H9 (cell line): ENCODE data around the gene BCAS4. TPM values are rescaled to one million over a fixed set of nuclear protein-coding genes. Genes with fewer than 3 reads are reported as not detected.

Experiments used
- DNase-seq: peaks from one replicate; pipeline ENCODE4 v3.0.0-alpha.2; 2017
- H2AFZ ChIP-seq: one replicate; pipeline ENCODE4 v1.6.1; 2013; ENCODE audit warnings: mild to moderate bottlenecking, low read length, control low read depth, moderate library complexity
- H2AK5ac ChIP-seq: 2 replicates; pipeline ENCODE4 v1.6.1; 2013; ENCODE audit warnings: low read length, control low read depth, mixed read lengths; ENCODE audit not compliant: insufficient read length
- H2BK120ac ChIP-seq: one replicate; pipeline ENCODE4 v1.6.1; 2013; ENCODE audit warnings: low read depth, mild to moderate bottlenecking, low read length, control low read depth, inconsistent platforms; ENCODE audit not compliant: poor library complexity, severe bottlenecking
- H2BK12ac ChIP-seq: 2 replicates; pipeline ENCODE4 v1.6.1; 2013; ENCODE audit warnings: low read length, control low read depth, mixed read lengths, low read depth; ENCODE audit not compliant: insufficient read length
- H2BK15ac ChIP-seq: 2 replicates; pipeline ENCODE4 v1.6.1; 2013; ENCODE audit warnings: low read depth, low read length, control low read depth
- H2BK20ac ChIP-seq: one replicate; pipeline ENCODE4 v1.6.1; 2013; ENCODE audit warnings: low read depth, mild to moderate bottlenecking, low read length, control low read depth, inconsistent platforms; ENCODE audit not compliant: poor library complexity, severe bottlenecking
- H2BK5ac ChIP-seq: 2 replicates; pipeline ENCODE4 v1.6.1; 2013; ENCODE audit warnings: low read length, control low read depth, mixed read lengths; ENCODE audit not compliant: insufficient read length
- H3K14ac ChIP-seq: 2 replicates; pipeline ENCODE4 v1.6.1; 2013; ENCODE audit warnings: low read length, control low read depth; ENCODE audit not compliant: insufficient read depth
- H3K18ac ChIP-seq: 2 replicates; pipeline ENCODE4 v1.6.1; 2013; ENCODE audit warnings: low read depth, mild to moderate bottlenecking, mixed read lengths, low read length, control low read depth; ENCODE audit not compliant: insufficient read length
- H3K23ac ChIP-seq: 2 replicates; pipeline ENCODE4 v1.6.1; 2013; ENCODE audit warnings: low read length, control low read depth, mixed read lengths, low read depth; ENCODE audit not compliant: insufficient read length
- H3K23me2 ChIP-seq: 2 replicates; pipeline ENCODE4 v1.6.1; 2013; ENCODE audit warnings: low read depth, mild to moderate bottlenecking, mixed read lengths, low read length, control low read depth; ENCODE audit not compliant: insufficient read length, poor library complexity, severe bottlenecking
- H3K27ac ChIP-seq: 2 replicates; pipeline ENCODE4 v1.5.1; 2013; ENCODE audit warnings: low read length, control low read depth, mixed read lengths, low read depth; ENCODE audit not compliant: insufficient read length
- H3K27me3 ChIP-seq: 2 replicates; pipeline ENCODE4 v1.6.1; 2013; ENCODE audit warnings: low read length, control low read depth, inconsistent platforms; ENCODE audit not compliant: insufficient read depth
- H3K4ac ChIP-seq: 2 replicates; pipeline ENCODE4 v1.6.1; 2013; ENCODE audit warnings: low read depth, mild to moderate bottlenecking, control low read depth, inconsistent platforms, low read length, moderate library complexity
- H3K4me1 ChIP-seq: 2 replicates; pipeline ENCODE4 v1.6.1; 2013; ENCODE audit warnings: low read length, control low read depth, inconsistent platforms; ENCODE audit not compliant: insufficient read depth
- H3K4me2 ChIP-seq: 2 replicates; pipeline ENCODE4 v1.6.1; 2013; ENCODE audit warnings: low read length, control low read depth, mixed read lengths; ENCODE audit not compliant: insufficient read length, insufficient read depth
- H3K56ac ChIP-seq: 2 replicates; pipeline ENCODE4 v1.6.1; 2013; ENCODE audit warnings: low read depth, mild to moderate bottlenecking, mixed read lengths, low read length, control low read depth; ENCODE audit not compliant: insufficient read length
- H3K79me1 ChIP-seq: 2 replicates; pipeline ENCODE4 v1.6.1; 2013; ENCODE audit warnings: low read depth, mild to moderate bottlenecking, moderate library complexity, low read length, control low read depth, inconsistent platforms; ENCODE audit not compliant: insufficient read depth, poor library complexity, severe bottlenecking
- H3K79me2 ChIP-seq: 2 replicates; pipeline ENCODE4 v1.6.1; 2013; ENCODE audit warnings: low read length, control low read depth, inconsistent platforms; ENCODE audit not compliant: insufficient read depth
- H3K9ac ChIP-seq: 2 replicates; pipeline ENCODE4 v1.6.1; 2013; ENCODE audit warnings: low read length, control low read depth, mixed read lengths; ENCODE audit not compliant: insufficient read length; ENCODE audit errors: extremely low read depth
- H3K9me3 ChIP-seq: one replicate; pipeline ENCODE4 v1.6.1; 2013; ENCODE audit warnings: low read depth, low read length, inconsistent platforms; ENCODE audit not compliant: control insufficient read depth
- H3T11ph ChIP-seq: one replicate; pipeline ENCODE4 v1.6.1; 2013; ENCODE audit warnings: mild to moderate bottlenecking, low read length, control low read depth, inconsistent platforms
- H4K20me1 ChIP-seq: one replicate; pipeline ENCODE4 v1.6.1; 2013; ENCODE audit not compliant: control insufficient read depth, insufficient read length, insufficient read depth
- H4K5ac ChIP-seq: 2 replicates; pipeline ENCODE4 v1.6.1; 2013; ENCODE audit warnings: low read depth, mild to moderate bottlenecking, mixed read lengths, low read length, control low read depth; ENCODE audit not compliant: insufficient read length
- H4K8ac ChIP-seq: replicated peaks from 2 replicates; pipeline ENCODE4 v1.6.1; 2013; ENCODE audit warnings: low read length, control low read depth, mixed read lengths, low read depth; ENCODE audit not compliant: insufficient read length
- H4K91ac ChIP-seq: 2 replicates; pipeline ENCODE4 v1.6.1; 2013; ENCODE audit warnings: low read depth, mild to moderate bottlenecking, moderate library complexity, mixed read lengths, low read length, control low read depth; ENCODE audit not compliant: insufficient read length
- H3K27ac Mint-ChIP-seq, 3 experiments: 2 replicates in 2 of 3; 3 replicates in 1 of 3; pipeline ENCODE4 v1.8.0; 2020 to 2021; ENCODE audit warnings: mixed read lengths in 3 of 3, mild to moderate bottlenecking in 1 of 3, moderate library complexity in 1 of 3
- H3K27me3 Mint-ChIP-seq: 2 replicates; pipeline ENCODE4 v1.8.0; 2021; ENCODE audit warnings: low read depth, mild to moderate bottlenecking, moderate library complexity, mixed read lengths
- H3K36me3 Mint-ChIP-seq, 3 experiments: 2 replicates in 2 of 3; 3 replicates in 1 of 3; pipeline ENCODE4 v1.8.0; 2020 to 2021; ENCODE audit warnings: low read depth in 3 of 3, mixed read lengths in 3 of 3; ENCODE audit not compliant: insufficient read depth in 1 of 3
- H3K4me1 Mint-ChIP-seq, 2 experiments: 2 replicates each; pipeline ENCODE4 v1.8.0; 2020; ENCODE audit warnings: mixed read lengths in 2 of 2
- H3K4me3 Mint-ChIP-seq, 2 experiments: 2 replicates in 1 of 2; 3 replicates in 1 of 2; pipeline ENCODE4 v1.8.0; 2020 to 2021; ENCODE audit warnings: mild to moderate bottlenecking in 2 of 2, mixed read lengths in 2 of 2, moderate library complexity in 1 of 2
- H3K9me3 Mint-ChIP-seq, 2 experiments: 2 replicates in 1 of 2; 3 replicates in 1 of 2; pipeline ENCODE4 v1.8.0; 2020; ENCODE audit warnings: mild to moderate bottlenecking in 2 of 2, mixed read lengths in 2 of 2, moderate library complexity in 1 of 2
- CTCF ChIP-seq: fragments of 200-600 bp; sonication (generic); conservative IDR thresholded peaks from 3 replicates; pipeline ENCODE4 v1.8.0; 2021; ENCODE audit warnings: antibody characterized with exemption, mild to moderate bottlenecking
- WGBS: extraction: QIAGEN DNeasy Blood & Tissue Kit; methylation state at CpG from one replicate; pipeline ENCODE4 v1.1.7; 2013; ENCODE audit warnings: missing lambda C conversion rate, low lambda C conversion rate, mixed read lengths; ENCODE audit not compliant: insufficient read length; ENCODE audit errors: extremely low coverage; 5-methylcytosine and 5-hydroxymethylcytosine counted together
- total RNA-seq: library from RNA; stranded (reverse); gene quantifications from 2 replicates; pipeline ENCODE4 v1.2.1, GENCODE V29; 2021

The BCAS4 gene
- total RNA-seq, 1 experiment from 2014 or later: 16.9 TPM

- no peak overlapping the region for H3K23ac ChIP-seq
- H4K8ac ChIP-seq: no peak overlapping the region
- no peak overlapping the region for H2BK12ac ChIP-seq
- no peak overlapping the region for H2AK5ac ChIP-seq
- no peak overlapping the region for H3K56ac ChIP-seq
- H2AFZ ChIP-seq: no peak overlapping the region
- H3K9me3 Mint-ChIP-seq: peaks cover 7 to 12% of the 10 kb centered on the region in 2 experiments; a peak in 4 of 5 replicates
- H3K27me3 Mint-ChIP-seq: peaks cover 3% of the 10 kb centered on the region; the same call in 1 of the 2 replicates
- H3K4me2 ChIP-seq: no peak overlapping the region
- no peak overlapping the region for H3T11ph ChIP-seq
- H3K18ac ChIP-seq: no peak overlapping the region
- H3K4me1 Mint-ChIP-seq: peaks cover 9 to 22% of the 10 kb centered on the region in 2 experiments
- no peak for TF ChIP-seq CTCF
- no peak overlapping the region for H3K4me3 Mint-ChIP-seq
- H4K91ac ChIP-seq: no peak overlapping the region
- no peak overlapping the region for H4K5ac ChIP-seq
- H3K27ac ChIP-seq: no peak overlapping the region
- no peak overlapping the region for H2BK120ac ChIP-seq
- no peaks in the 10 kb centered on the region for H4K20me1 ChIP-seq
- no peaks in the 10 kb centered on the region for H3K23me2 ChIP-seq
- H2BK15ac ChIP-seq: no peak overlapping the region
- peak overlapping the region in 1 of 3 experiments; percentile 70; a peak in 2 of 7 replicates for H3K27ac Mint-ChIP-seq
- no peaks in the 10 kb centered on the region for H3K27me3 ChIP-seq
- no peak for DNase-seq
- H3K9ac ChIP-seq: no peak overlapping the region
- H3K79me2 ChIP-seq: no peaks in the 10 kb centered on the region
- H3K36me3 Mint-ChIP-seq: peaks cover 0 to 14% (median 4%) of the 10 kb centered on the region in 3 experiments; a peak in 4 of 7 replicates
- H3K9me3 ChIP-seq: no peaks in the 10 kb centered on the region
- no peaks in the 10 kb centered on the region for H3K79me1 ChIP-seq
- H3K4ac ChIP-seq: no peak overlapping the region
- WGBS: no CpG with 5 or more reads among the region's 4 CpGs
- H2BK20ac ChIP-seq: no peak overlapping the region
- no peaks in the 10 kb centered on the region; the same call in 1 of the 2 replicates for H3K4me1 ChIP-seq
- H2BK5ac ChIP-seq: no peak overlapping the region
- no peak overlapping the region for H3K14ac ChIP-seq
Measured at GRCh38 chr20:50784464-50784863, 10.4 kb upstream of the BCAS4 start.
